Measurements from ENCODE around the gene PKIB. TPM values are rescaled to one million over a fixed set of nuclear protein-coding genes. Genes with fewer than 3 reads are reported as not detected.

PKIB gene
- total and polyA plus RNA-seq, 8 donors: 1.2 to 2.7 (median 2.2) TPM

- ATAC-seq (no peak), DNase-seq (no peak)
- TF ChIP-seq CTCF (IDR thresholded peaks at IDR 0.05): no peak
- intact Hi-C loops (cut with DNase I): no loop called here
- Histone ChIP-seq H3K9me3 (no peaks in the 10 kb centered on the region), H3K36me3 (no peaks in the 10 kb centered on the region), H3K27me3 (no peaks in the 10 kb centered on the region), H3K4me1 (no peaks in the 10 kb centered on the region), H3K27ac (no peak overlapping the region), H3K4me3 (no peak overlapping the region)
Observed at GRCh38 chr6:122695188-122695587, 85.0 kb downstream of the PKIB start.

- no peaks in the 10 kb centered on the region for H3K27me3 ChIP-seq
- no peaks in the 10 kb centered on the region for H3K4me1 ChIP-seq
- no peaks in the 10 kb centered on the region for H3K36me3 ChIP-seq
- no peaks in the 10 kb centered on the region for H3K9me3 ChIP-seq
- intact Hi-C loops (cut with DNase I): no loop called here
- no peak for TF ChIP-seq CTCF (IDR thresholded peaks at IDR 0.05)
- ATAC-seq (no peak), DNase-seq (no peak)
- H3K4me3 ChIP-seq: no peak overlapping the region
- H3K27ac ChIP-seq: no peak overlapping the region
Observed at GRCh38 chr6:122696079-122696478, 85.9 kb downstream of the PKIB start.

- Histone ChIP-seq H3K4me3 (no peak overlapping the region), H3K27me3 (no peaks in the 10 kb centered on the region), H3K27ac (no peak overlapping the region), H3K4me1 (no peaks in the 10 kb centered on the region), H3K9me3 (no peaks in the 10 kb centered on the region), H3K36me3 (no peaks in the 10 kb centered on the region)
- no peak for DNase-seq
- TF ChIP-seq CTCF (IDR thresholded peaks at IDR 0.05): no peak
- intact Hi-C loops (cut with DNase I): no loop called here
- ATAC-seq: peak; percentile 61
Observed at GRCh38 chr6:122696853-122697252, 86.6 kb downstream of the PKIB start.

GRCh38 chr6:122697458-122697857 is 87.3 kb downstream of the PKIB start:
- Histone ChIP-seq H3K4me3 (no peak overlapping the region), H3K36me3 (no peaks in the 10 kb centered on the region), H3K4me1 (no peaks in the 10 kb centered on the region), H3K27ac (no peak overlapping the region), H3K9me3 (no peaks in the 10 kb centered on the region), H3K27me3 (no peaks in the 10 kb centered on the region)
- ATAC-seq (no peak), DNase-seq (no peak)
- intact Hi-C loops (cut with DNase I): no loop called here
- no peak for TF ChIP-seq CTCF (IDR thresholded peaks at IDR 0.05)

- H3K36me3 ChIP-seq: no peaks in the 10 kb centered on the region
- no peak overlapping the region for H3K4me3 ChIP-seq
- H3K27me3 ChIP-seq: no peaks in the 10 kb centered on the region
- no peak for TF ChIP-seq CTCF (IDR thresholded peaks at IDR 0.05)
- ATAC-seq: no peak
- DNase-seq: no peak
- H3K9me3 ChIP-seq: no peaks in the 10 kb centered on the region
- H3K27ac ChIP-seq: no peak overlapping the region
- H3K4me1 ChIP-seq: no peaks in the 10 kb centered on the region
- intact Hi-C loops (cut with DNase I): no loop called here
Observed at GRCh38 chr6:122701666-122702065, 91.5 kb downstream of the PKIB start.

Measured in left lung (tissue), 10 donors.